K562 treated with DMSO at 1 percent for 24 hours (cell line): ENCODE results near the gene PCDHB10. TPM values are rescaled to one million over a fixed set of nuclear protein-coding genes. Genes with fewer than 3 reads are reported as not detected.

Experiments used
- total RNA-seq: library from RNA; unstranded; fragments of 300-600 nt; gene quantifications from 2 replicates; pipeline ENCODE4 v1.2.3, GENCODE V29; 2022; ENCODE audit warnings: low read depth; ENCODE audit not compliant: insufficient read depth

Gene PCDHB10
- not detected in 2 replicates for total RNA-seq

DNA sequence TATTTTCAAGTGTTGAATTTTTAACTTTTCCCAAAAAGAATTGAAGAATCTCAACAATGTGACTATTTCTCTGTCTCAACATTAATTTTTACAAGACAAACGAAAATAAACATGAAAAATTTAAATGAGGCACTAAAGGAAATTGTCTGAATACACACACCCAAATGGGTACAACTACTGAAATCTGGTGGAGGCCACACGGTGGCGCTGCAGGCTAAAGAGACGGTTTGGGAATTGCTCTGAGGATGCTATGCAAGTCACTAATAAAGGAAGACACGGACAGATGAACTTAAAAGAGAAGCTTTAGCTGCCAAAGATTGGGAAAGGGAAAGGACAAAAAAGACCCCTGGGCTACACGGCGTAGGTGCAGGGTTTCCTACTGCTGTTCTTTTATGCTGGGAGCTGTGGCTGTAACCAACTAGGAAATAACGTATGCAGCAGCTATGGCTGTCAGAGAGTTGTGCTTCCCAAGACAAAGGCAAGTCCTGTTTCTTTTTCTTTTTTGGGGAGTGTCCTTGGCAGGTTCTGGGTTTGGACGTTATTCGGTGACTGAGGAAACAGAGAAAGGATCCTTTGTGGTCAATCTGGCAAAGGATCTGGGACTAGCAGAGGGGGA, at the start of gene PCDHB10:
PCDHB10 (plus strand) TSS at position 244 of the 616 bp plus-strand sequence; CDS start at position 444, 200 bp downstream.

GRCh38 chr5:141149812-141150211, 42.3 kb upstream of the PCDHB10 start, which contains the start of gene PCDHB6:
Gene PCDHB6, plus strand, starts transcription at chr5:141150057. Its CDS starts 201 bp downstream, at chr5:141150258.

DNA sequence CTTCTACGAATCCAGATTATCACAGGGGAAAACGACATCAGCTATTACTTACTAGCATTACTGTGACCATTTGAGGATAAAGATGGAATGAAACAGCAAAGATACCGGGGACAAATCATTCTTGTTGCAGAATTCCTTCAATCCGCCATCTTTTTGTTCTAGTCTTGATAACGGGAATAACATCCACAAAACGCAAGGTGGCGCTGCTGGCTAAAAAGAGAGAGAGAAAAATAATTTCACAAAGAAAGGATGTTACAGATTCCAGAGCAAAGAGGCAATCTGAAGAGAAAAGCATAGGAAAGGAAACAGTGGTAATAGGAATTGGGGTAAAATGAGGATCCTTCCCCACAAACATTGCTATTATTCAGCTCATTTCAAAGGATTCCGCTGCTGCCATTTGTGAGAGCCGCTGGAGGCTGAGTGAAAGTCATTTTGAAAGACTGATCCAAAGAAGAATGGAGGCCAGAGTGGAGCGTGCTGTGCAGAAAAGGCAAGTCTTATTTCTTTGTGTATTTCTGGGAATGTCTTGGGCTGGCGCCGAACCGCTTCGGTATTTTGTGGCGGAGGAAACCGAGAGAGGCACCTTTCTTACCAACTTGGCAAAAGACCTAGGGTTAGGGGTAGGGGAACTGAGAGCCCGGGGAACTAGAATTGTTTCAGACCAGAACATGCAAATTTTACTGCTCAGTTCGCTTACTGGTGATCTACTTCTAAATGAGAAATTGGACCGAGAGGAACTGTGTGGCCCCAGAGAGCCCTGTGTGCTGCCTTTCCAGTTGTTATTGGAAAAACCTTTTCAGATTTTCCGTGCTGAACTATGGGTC, 19.6 kb upstream of the PCDHB10 start, which contains the start of gene PCDHB7:
PCDHB7 (plus strand) TSS at position 264 of the 824 bp plus-strand sequence; CDS start at position 456, 192 bp downstream.

DNA sequence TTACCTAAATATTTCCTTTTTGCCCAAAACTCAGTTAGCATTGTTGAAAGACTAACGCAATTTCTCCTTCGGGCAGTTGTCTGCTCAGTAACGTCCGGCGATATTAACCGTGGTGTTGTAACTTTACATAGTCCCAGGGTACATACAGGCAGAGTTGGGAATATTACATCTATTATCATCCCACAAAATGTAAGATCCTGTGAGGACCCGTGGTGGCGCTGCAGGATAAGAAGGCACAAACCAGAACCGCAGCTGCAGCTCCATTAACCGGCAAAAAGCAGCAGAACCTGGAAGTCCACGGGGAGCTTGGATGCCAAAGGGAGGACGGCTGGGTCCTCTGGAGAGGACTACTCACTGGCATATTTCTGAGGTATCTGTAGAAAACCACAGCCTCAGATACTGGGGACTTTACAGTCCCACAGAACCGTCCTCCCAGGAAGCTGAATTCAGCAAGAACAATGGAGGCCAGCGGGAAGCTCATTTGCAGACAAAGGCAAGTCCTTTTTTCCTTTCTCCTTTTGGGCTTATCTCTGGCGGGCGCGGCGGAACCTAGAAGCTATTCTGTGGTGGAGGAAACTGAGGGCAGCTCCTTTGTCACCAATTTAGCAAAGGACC, 14.5 kb upstream of the PCDHB10 start, which contains the start of gene PCDHB8:
PCDHB8 (plus strand) TSS at position 214 of the 615 bp plus-strand sequence; CDS start at position 459, 245 bp downstream.

GRCh38 chr5:141182248-141182647, 9.9 kb upstream of the PCDHB10 start, which contains the start of gene PCDHB16:
Gene PCDHB16, plus strand, starts transcription at chr5:141182387. Its CDS starts 173 bp downstream, at chr5:141182560.

DNA sequence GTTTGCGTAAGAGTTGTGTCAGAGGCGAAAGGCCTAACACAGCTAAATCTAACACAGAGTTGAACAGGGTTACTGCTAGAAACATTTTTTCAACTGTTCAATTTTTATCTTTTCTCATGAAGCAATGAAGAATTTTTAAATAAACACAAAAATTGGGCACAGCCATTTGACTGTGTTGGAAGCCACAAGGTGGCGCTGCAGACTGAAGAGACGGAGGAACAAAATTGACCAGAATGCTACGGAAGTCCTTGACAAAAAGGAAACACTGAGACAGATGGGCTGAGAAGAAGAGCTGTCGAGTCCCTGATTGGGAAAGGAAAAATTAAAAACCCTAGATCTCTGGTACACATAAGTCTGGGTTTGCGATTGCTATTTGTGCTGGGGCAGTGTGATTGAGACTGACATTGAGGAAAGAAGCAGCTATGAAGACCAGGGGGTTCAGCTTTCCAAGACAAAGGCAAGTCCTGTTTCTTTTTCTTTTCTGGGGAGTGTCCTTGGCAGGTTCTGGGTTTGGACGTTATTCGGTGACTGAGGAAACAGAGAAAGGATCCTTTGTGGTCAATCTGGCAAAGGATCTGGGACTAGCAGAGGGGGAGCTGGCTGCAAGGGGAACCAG, 5.1 kb upstream of the PCDHB10 start, which contains the start of gene PCDHB9:
PCDHB9 (plus strand) TSS at position 265 of the 616 bp plus-strand sequence; CDS start at position 423, 158 bp downstream.

DNA sequence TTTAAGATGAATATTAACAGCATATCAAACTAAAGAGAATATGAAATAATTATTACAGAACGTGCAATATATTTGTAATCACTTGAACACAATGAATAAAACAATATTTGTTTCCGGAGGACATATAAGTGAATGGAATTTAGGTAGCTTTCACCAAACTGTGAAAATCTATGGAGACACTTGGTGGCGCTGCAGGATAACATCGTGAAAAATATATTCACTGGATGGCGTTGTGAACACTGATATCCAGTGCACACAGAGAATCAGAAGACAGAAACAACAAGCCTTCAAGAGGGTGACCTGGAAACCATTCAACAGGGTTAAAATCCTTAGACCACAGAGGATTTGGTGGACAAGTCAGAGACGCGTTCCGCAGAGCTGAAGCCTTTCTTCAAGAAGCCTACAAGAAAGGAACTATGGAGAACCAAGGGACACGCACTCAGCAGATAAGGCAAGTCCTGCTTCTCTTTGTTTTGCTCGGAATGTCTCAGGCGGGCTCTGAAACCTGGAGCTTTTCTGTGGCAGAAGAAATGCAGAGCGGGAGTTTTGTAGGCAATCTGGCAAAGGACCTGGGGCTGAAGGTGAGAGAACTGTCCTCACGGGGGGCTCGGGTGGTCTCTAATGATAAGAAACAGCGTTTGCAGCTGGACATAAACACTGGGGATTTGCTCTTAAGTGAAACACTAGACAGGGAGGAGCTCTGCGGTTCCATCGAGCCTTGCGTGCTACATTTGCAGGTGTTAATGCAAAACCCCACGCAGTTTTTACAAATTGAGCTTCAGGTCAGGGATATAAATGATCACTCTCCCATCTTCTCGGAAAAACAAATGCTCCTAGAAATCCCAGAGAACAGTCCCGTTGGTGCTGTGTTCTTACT, 7.4 kb downstream of the PCDHB10 start, which contains the start of gene PCDHB11:
PCDHB11 (plus strand) TSS at position 269 of the 877 bp plus-strand sequence; CDS start at position 417, 148 bp downstream.

GRCh38 chr5:141208478-141208877, 16.3 kb downstream of the PCDHB10 start, which contains the start of gene PCDHB12:
Gene PCDHB12, plus strand, starts transcription at chr5:141208719. Its CDS starts 189 bp downstream, at chr5:141208908.

DNA sequence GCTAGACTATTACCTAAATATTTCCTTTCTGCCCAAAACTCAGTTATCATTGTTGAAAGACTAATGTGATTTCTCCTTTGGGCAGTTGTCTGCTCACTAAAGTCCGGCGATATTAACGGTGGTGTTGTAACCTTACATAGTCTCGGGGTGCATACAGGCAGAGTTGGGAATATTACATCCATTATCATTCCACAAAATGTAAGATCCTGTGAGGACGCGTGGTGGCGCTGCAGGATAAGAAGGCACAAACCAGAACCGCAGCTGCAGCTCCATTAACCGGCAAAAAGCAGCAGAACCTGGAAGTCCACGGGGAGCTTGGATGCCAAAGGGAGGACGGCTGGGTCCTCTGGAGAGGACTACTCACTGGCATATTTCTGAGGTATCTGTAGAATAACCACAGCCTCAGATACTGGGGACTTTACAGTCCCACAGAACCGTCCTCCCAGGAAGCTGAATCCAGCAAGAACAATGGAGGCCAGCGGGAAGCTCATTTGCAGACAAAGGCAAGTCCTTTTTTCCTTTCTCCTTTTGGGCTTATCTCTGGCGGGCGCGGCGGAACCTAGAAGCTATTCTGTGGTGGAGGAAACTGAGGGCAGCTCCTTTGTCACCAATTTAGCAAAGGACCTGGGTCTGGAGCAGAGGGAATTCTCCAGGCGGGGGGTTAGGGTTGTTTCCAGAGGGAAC, 21.6 kb downstream of the PCDHB10 start, which contains the start of gene PCDHB13:
PCDHB13 (plus strand) TSS at position 264 of the 684 bp plus-strand sequence; CDS start at position 469, 205 bp downstream.

DNA sequence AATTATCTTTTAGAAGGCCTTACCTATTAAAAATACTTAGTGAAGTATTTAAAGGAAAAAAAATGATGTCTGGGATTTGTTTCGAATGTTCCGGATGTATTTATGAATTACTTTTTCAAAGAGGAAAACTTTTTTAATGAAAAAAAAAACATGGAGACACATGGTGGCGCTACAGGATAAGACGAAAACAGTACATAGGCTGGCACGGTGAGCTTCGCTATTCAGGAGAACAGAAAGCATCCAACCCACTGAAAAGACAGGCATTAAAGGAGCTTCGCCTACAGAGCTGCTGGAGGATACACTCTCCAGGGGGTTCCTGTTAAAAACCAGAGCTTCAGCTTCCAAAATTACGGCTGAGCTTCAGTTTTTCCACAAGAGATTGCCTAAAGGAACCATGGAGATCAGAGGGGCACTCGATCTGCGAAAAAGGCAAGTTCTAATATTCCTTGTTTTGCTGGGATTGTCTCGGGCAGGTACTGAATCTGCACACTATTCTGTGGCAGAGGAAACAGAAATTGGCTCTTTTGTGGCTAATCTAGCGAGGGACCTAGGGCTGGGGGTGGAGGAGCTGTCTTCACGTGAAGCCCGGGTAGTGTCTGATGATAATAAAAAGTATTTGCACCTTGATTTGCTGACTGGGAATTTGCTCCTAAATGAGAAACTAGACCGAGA, 31.1 kb downstream of the PCDHB10 start, which contains the start of gene PCDHB14:
PCDHB14 (plus strand) TSS at position 232 of the 672 bp plus-strand sequence; CDS start at position 395, 163 bp downstream.

Other genes with a start within 250 kb of the PCDHB10 start
- not detected in 2 replicates for gene PCDHAC2, start 225.9 kb upstream of the PCDHB10 start, total RNA-seq
- not detected in 2 replicates for gene PCDHB1, start 141.0 kb upstream of the PCDHB10 start, total RNA-seq
- 0.44 and 0.59 TPM in 2 replicates for gene PCDHB2, start 97.7 kb upstream of the PCDHB10 start, total RNA-seq
- gene PCDHB3, start 91.9 kb upstream of the PCDHB10 start, total RNA-seq: 0.31 and 0.35 TPM in 2 replicates
- gene PCDHB4, start 70.5 kb upstream of the PCDHB10 start, total RNA-seq: 0.08 TPM in 1 of 2 replicates, not detected in the other
- 0.23 TPM in 1 of 2 replicates, not detected in the other for gene PCDHB5, start 57.1 kb upstream of the PCDHB10 start, total RNA-seq
- not detected in 2 replicates for gene PCDHB6, start 42.3 kb upstream of the PCDHB10 start, total RNA-seq
- gene PCDHB7, start 19.7 kb upstream of the PCDHB10 start, total RNA-seq: 0.06 TPM in 1 of 2 replicates, not detected in the other
- 0.09 TPM in 1 of 2 replicates, not detected in the other for gene PCDHB8, start 14.6 kb upstream of the PCDHB10 start, total RNA-seq
- gene PCDHB16, start 10.0 kb upstream of the PCDHB10 start, total RNA-seq: not detected in 2 replicates
- not detected in 2 replicates for gene PCDHB9, start 5.2 kb upstream of the PCDHB10 start, total RNA-seq
- gene PCDHB11, start 7.3 kb downstream of the PCDHB10 start, total RNA-seq: 0.13 TPM in 1 of 2 replicates, not detected in the other
- not detected in 2 replicates for gene PCDHB12, start 16.4 kb downstream of the PCDHB10 start, total RNA-seq
- gene PCDHB13, start 21.6 kb downstream of the PCDHB10 start, total RNA-seq: 0.16 and 0.22 TPM in 2 replicates
- gene PCDHB14, start 31.0 kb downstream of the PCDHB10 start, total RNA-seq: 0.21 TPM in 1 of 2 replicates, not detected in the other
- gene PCDHB15, start 53.0 kb downstream of the PCDHB10 start, total RNA-seq: 0.35 and 0.52 TPM in 2 replicates
- gene SLC25A2, start 111.7 kb downstream of the PCDHB10 start, total RNA-seq: not detected in 2 replicates
- gene TAF7, start 128.4 kb downstream of the PCDHB10 start, total RNA-seq: 95.8 and 97.2 TPM in 2 replicates
- gene PCDHGA1, start 138.2 kb downstream of the PCDHB10 start, total RNA-seq: 0.16 and 0.29 TPM in 2 replicates
- gene PCDHGA2, start 146.4 kb downstream of the PCDHB10 start, total RNA-seq: 0.54 and 0.63 TPM in 2 replicates
- gene PCDHGA3, start 151.5 kb downstream of the PCDHB10 start, total RNA-seq: 0.50 and 0.89 TPM in 2 replicates
- 0.43 and 0.52 TPM in 2 replicates for gene PCDHGB1, start 157.7 kb downstream of the PCDHB10 start, total RNA-seq
- 0.52 and 1.2 TPM in 2 replicates for gene PCDHGA4, start 162.7 kb downstream of the PCDHB10 start, total RNA-seq
- 0.51 and 0.63 TPM in 2 replicates for gene PCDHGB2, start 167.6 kb downstream of the PCDHB10 start, total RNA-seq
- 0.22 and 0.44 TPM in 2 replicates for gene PCDHGA5, start 171.8 kb downstream of the PCDHB10 start, total RNA-seq
- gene PCDHGB3, start 177.9 kb downstream of the PCDHB10 start, total RNA-seq: 0.51 and 0.56 TPM in 2 replicates
- gene PCDHGA6, start 181.5 kb downstream of the PCDHB10 start, total RNA-seq: 0.27 and 0.39 TPM in 2 replicates
- 0.37 TPM in 2 replicates for gene PCDHGA7, start 190.4 kb downstream of the PCDHB10 start, total RNA-seq
- gene PCDHGB4, start 195.3 kb downstream of the PCDHB10 start, total RNA-seq: 0.12 and 0.16 TPM in 2 replicates
- gene PCDHGA8, start 200.3 kb downstream of the PCDHB10 start, total RNA-seq: 0.43 and 0.49 TPM in 2 replicates
- 0.42 and 0.75 TPM in 2 replicates for gene PCDHGB5, start 205.6 kb downstream of the PCDHB10 start, total RNA-seq
- gene PCDHGA9, start 210.4 kb downstream of the PCDHB10 start, total RNA-seq: 0.17 TPM in 1 of 2 replicates, not detected in the other
- gene PCDHGB6, start 215.7 kb downstream of the PCDHB10 start, total RNA-seq: 0.16 and 0.27 TPM in 2 replicates
- 0.07 TPM in 1 of 2 replicates, not detected in the other for gene PCDHGA10, start 220.6 kb downstream of the PCDHB10 start, total RNA-seq
- gene PCDHGB7, start 225.3 kb downstream of the PCDHB10 start, total RNA-seq: not detected in 2 replicates
- 0.15 TPM in 1 of 2 replicates, not detected in the other for gene PCDHGA11, start 228.7 kb downstream of the PCDHB10 start, total RNA-seq
- gene PCDHGA12, start 238.2 kb downstream of the PCDHB10 start, total RNA-seq: 0.06 TPM in 1 of 2 replicates, not detected in the other